Smooth muscle cell (in vitro differentiated cells): ENCODE measurements around the gene AGAP2. TPM values are rescaled to one million over a fixed set of nuclear protein-coding genes. Genes with fewer than 3 reads are reported as not detected.

Experiments
- DNase-seq: peaks from one replicate; lab custom pipeline; 2025; ENCODE audit not compliant: unreplicated experiment; lab: John Stamatoyannopoulos, UW
- H2AFZ ChIP-seq: fragments of 200-600 bp; sonication (generic); 2 replicates; pipeline ENCODE4 v1.6.0; 2016; ENCODE audit warnings: antibody characterized with exemption, low read depth, mild to moderate bottlenecking
- H3F3A ChIP-seq: fragments of 200-600 bp; sonication (generic); 2 replicates; pipeline ENCODE4 v1.6.0; 2017; ENCODE audit warnings: antibody characterized with exemption, low read depth
- H3K27ac ChIP-seq: fragments of 200-600 bp; sonication (generic); 2 replicates; pipeline ENCODE4 v1.5.1; 2016; ENCODE audit warnings: low read depth, mild to moderate bottlenecking
- H3K27me3 ChIP-seq: fragments of 200-600 bp; sonication (generic); 2 replicates; pipeline ENCODE4 v1.6.1; 2016; ENCODE audit warnings: low read depth, mild to moderate bottlenecking
- H3K36me3 ChIP-seq: fragments of 200-600 bp; sonication (generic); 2 replicates; pipeline ENCODE4 v1.5.1; 2016; ENCODE audit warnings: low read depth
- H3K4me1 ChIP-seq: fragments of 200-600 bp; sonication (generic); 2 replicates; pipeline ENCODE4 v1.5.1; 2016; ENCODE audit warnings: low read depth
- H3K4me2 ChIP-seq: fragments of 200-600 bp; sonication (generic); 2 replicates; pipeline ENCODE4 v1.6.0; 2016; ENCODE audit warnings: mild to moderate bottlenecking
- H3K4me3 ChIP-seq: fragments of 200-600 bp; sonication (generic); 2 replicates; pipeline ENCODE4 v1.5.1; 2016; ENCODE audit warnings: mild to moderate bottlenecking
- H3K79me2 ChIP-seq: fragments of 200-600 bp; sonication (generic); 2 replicates; pipeline ENCODE4 v1.6.0; 2016; ENCODE audit warnings: low read depth, mild to moderate bottlenecking
- H3K9ac ChIP-seq: fragments of 200-600 bp; sonication (generic); 2 replicates; pipeline ENCODE4 v1.6.0; 2016; ENCODE audit warnings: low read depth
- H3K9me3 ChIP-seq: fragments of 200-600 bp; sonication (generic); replicated peaks from 2 replicates; pipeline ENCODE4 v1.5.1; 2016; ENCODE audit warnings: low read depth
- H4K20me1 ChIP-seq: fragments of 200-600 bp; sonication (generic); 2 replicates; pipeline ENCODE4 v1.6.0; 2016; ENCODE audit warnings: low read depth
- CTCF ChIP-seq: fragments of 200-600 bp; sonication (generic); IDR thresholded peaks from 2 replicates; pipeline ENCODE4 v1.5.1; 2017; ENCODE audit warnings: borderline replicate concordance, mild to moderate bottlenecking, antibody characterized with exemption; ENCODE audit not compliant: insufficient read depth, poor library complexity, severe bottlenecking
- WGBS: methylation state at CpG from one replicate; pipeline ENCODE4 v1.1.7; 2016; ENCODE audit warnings: low lambda C conversion rate; 5-methylcytosine and 5-hydroxymethylcytosine counted together
- polyA plus RNA-seq: library from polyadenylated mRNA; unstranded; fragments of >200 nt; fragmentation: Nextera tagmentation; extraction: Ambion mirVana; gene quantifications from 2 replicates; pipeline ENCODE4 v1.2.1, GENCODE V29; 2016
- total RNA-seq: library from RNA; depleted of rRNA; stranded (reverse); fragments of >200 nt; gene quantifications from 2 replicates; pipeline ENCODE4 v1.2.3, GENCODE V29; 2014

AGAP2 gene
- total and polyA plus RNA-seq, 2 experiments from 2014 or later: not detected

DNA sequence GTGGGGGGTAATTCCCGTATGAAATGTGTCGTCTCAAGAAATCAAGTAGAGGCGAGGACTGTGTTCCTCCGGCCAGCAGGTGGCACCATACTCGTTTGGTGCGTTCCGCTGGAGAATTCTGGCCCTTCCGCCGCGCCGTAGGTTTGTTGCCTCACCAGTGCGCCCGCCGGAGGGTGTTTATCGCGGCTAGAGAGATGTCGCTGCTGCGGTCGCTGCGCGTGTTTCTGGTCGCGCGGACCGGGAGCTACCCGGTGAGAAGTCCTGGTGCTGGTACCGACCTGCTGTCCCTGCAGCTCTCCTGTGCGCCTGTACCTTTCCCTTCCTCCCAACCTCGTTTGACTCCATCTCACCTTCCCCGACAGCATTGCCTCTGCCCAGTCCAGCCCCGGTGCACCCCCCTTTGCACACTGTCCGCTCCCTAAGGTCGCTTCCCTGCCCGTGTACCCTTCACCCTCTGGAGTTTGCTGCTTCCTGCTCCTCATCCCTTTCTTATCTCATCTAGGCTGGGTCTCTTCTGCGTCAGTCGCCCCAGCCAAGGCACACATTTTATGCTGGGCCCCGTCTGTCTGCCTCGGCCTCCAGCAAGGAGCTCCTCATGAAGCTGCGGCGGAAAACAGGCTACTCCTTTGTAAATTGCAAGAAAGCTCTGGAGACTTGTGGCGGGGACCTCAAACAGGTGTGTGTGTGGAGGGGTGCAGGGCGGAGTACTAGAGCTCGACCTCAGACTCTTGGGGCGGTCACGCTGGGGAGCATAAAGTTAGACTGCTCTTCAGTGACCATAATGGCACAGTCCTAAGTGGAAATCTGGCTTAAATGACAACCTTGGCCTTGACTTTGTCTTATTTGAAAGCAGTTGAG, 44.3 kb upstream of the AGAP2 start, which contains the start of gene TSFM:
TSS of gene TSFM (plus strand) at position 180 of the 858 bp plus-strand sequence. CDS start at position 195, 15 bp downstream.
- H3K27me3 ChIP-seq: no peaks in the 10 kb centered on the region
- H3K4me1 ChIP-seq: peaks cover 8% of the 10 kb centered on the region
- H3K9ac ChIP-seq: peak within 1 kb of the TSS; percentile 77
- peak; percentile 63 for DNase-seq
- no peaks in the 10 kb centered on the region for H3F3A ChIP-seq
- peak; percentile 91 for TF ChIP-seq CTCF
- H3K4me3 ChIP-seq: peak within 1 kb of the TSS; percentile 87
- H4K20me1 ChIP-seq: no peaks in the 10 kb centered on the region
- peaks cover 8% of the 10 kb centered on the region for H3K36me3 ChIP-seq
- H3K4me2 ChIP-seq: peak within 1 kb of the TSS; percentile 93
- 4% methylated on average over 43 of the region's 45 CpGs for WGBS
- H3K79me2 ChIP-seq: peaks cover 19% of the 10 kb centered on the region
- H2AFZ ChIP-seq: peak within 1 kb of the TSS; percentile 56
- H3K27ac ChIP-seq: no peak within 1 kb of the TSS
- no peaks in the 10 kb centered on the region for H3K9me3 ChIP-seq

GRCh38 chr12:57782243-57782607, 43.7 kb upstream of the AGAP2 start:
- Histone ChIP-seq H3K27ac (no peak overlapping the region), H4K20me1 (no peaks in the 10 kb centered on the region), H3F3A (no peaks in the 10 kb centered on the region), H3K27me3 (no peaks in the 10 kb centered on the region), H2AFZ (no peak overlapping the region), H3K9ac (no peak overlapping the region), H3K4me3 (peak overlapping the region; percentile 87), H3K79me2 (peaks cover 19% of the 10 kb centered on the region), H3K9me3 (no peaks in the 10 kb centered on the region), H3K4me2 (no peak overlapping the region), H3K36me3 (peaks cover 8% of the 10 kb centered on the region), H3K4me1 (peaks cover 8% of the 10 kb centered on the region)
- DNase-seq: no peak
- TF ChIP-seq CTCF: no peak
- WGBS: 31% methylated on average over 4 of the region's 4 CpGs

DNA sequence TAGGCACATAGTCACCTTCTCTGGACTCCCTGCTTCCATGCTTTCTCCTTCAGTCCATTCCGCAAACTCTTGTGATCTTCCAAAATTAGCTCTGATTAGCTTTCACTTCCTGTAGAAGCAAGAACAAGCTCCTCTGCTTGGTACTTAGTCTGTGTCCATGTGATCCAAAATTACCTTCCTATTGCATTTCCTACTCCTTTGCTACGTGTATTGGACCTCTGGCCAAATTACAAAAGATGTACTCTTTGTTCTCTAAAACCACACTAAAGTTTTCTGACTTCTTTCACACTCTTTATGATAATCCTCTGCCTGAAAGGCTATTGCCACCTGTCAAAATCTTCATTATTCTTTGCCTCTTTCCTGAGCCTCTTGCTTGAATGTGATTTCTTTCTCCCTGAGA, 43.3 kb upstream of the AGAP2 start:
- Histone ChIP-seq H3F3A (no peaks in the 10 kb centered on the region), H3K9me3 (no peaks in the 10 kb centered on the region), H3K9ac (no peak overlapping the region), H3K79me2 (peaks cover 19% of the 10 kb centered on the region), H3K36me3 (peaks cover 8% of the 10 kb centered on the region), H3K4me2 (no peak overlapping the region), H2AFZ (no peak overlapping the region), H3K27ac (no peak overlapping the region), H3K4me3 (no peak overlapping the region), H3K4me1 (peaks cover 8% of the 10 kb centered on the region), H4K20me1 (no peaks in the 10 kb centered on the region), H3K27me3 (no peaks in the 10 kb centered on the region)
- no peak for DNase-seq
- 70% methylated on average over 2 of the region's 2 CpGs for WGBS
- no peak for TF ChIP-seq CTCF
